WTC11 (cell line): ENCODE data around the gene SMIM20.

Experiments
- ATF2 ChIP-seq: sonication (generic); formaldehyde crosslinking; IDR thresholded peaks from 2 replicates; pipeline ENCODE4 v1.8.1; 2022; ENCODE audit warnings: low read depth, missing genetic modification reagents, borderline replicate concordance
- TP53 ChIP-seq: sonication (generic); formaldehyde crosslinking; IDR thresholded peaks from 2 replicates; pipeline ENCODE4 v1.8.1; 2023; ENCODE audit warnings: mild to moderate bottlenecking, missing genetic modification reagents

- no peak for TF ChIP-seq ATF2 (CRISPR knock-in tag)
- no peak for TF ChIP-seq TP53
These were observed 5.7 kb downstream of the SMIM20 start for GRCh38 chr4:25919676-25920075.
